ENCODE results near the gene STXBP5. TPM values are rescaled to one million over a fixed set of nuclear protein-coding genes. Genes with fewer than 3 reads are reported as not detected.

Gene STXBP5
- total RNA-seq, 1 donor from 2014 or later: 10.7 TPM

GRCh38 chr6:147347179-147347881, 143.1 kb downstream of the STXBP5 start:
- no peak overlapping the region for H3K27ac Mint-ChIP-seq (ENCODE audit: unreplicated experiment)
- TF ChIP-seq, protein P1, sequence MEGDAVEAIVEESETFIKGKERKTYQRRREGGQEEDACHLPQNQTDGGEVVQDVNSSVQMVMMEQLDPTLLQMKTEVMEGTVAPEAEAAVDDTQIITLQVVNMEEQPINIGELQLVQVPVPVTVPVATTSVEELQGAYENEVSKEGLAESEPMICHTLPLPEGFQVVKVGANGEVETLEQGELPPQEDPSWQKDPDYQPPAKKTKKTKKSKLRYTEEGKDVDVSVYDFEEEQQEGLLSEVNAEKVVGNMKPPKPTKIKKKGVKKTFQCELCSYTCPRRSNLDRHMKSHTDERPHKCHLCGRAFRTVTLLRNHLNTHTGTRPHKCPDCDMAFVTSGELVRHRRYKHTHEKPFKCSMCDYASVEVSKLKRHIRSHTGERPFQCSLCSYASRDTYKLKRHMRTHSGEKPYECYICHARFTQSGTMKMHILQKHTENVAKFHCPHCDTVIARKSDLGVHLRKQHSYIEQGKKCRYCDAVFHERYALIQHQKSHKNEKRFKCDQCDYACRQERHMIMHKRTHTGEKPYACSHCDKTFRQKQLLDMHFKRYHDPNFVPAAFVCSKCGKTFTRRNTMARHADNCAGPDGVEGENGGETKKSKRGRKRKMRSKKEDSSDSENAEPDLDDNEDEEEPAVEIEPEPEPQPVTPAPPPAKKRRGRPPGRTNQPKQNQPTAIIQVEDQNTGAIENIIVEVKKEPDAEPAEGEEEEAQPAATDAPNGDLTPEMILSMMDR (conservative IDR thresholded peaks at IDR 0.05): no peak
- no peaks in the 10 kb centered on the region for H3K4me1 Mint-ChIP-seq
- no peak overlapping the region for H3K4me3 Mint-ChIP-seq
- H3K36me3 Mint-ChIP-seq (ENCODE audit: low read depth): peaks cover 5% of the 10 kb centered on the region
- no peaks in the 10 kb centered on the region for H3K9me3 Mint-ChIP-seq
- DNase-seq (ENCODE audit: low read depth, low spot score): no peak
- no peaks in the 10 kb centered on the region for H3K27me3 Mint-ChIP-seq (ENCODE audit: low read depth)

- no peaks in the 10 kb centered on the region for H3K9me3 Mint-ChIP-seq
Observed at GRCh38 chr6:147347882-147348575, 143.8 kb downstream of the STXBP5 start.

GRCh38 chr6:147361311-147361981, 157.2 kb downstream of the STXBP5 start:
- no peak for DNase-seq (ENCODE audit: low read depth, low spot score)
- TF ChIP-seq, protein P1 (conservative IDR thresholded peaks at IDR 0.05): no peak
- Mint-ChIP-seq H3K27ac (ENCODE audit: unreplicated experiment) (no peak overlapping the region), H3K4me1 (no peaks in the 10 kb centered on the region), H3K36me3 (ENCODE audit: low read depth) (peaks cover 19% of the 10 kb centered on the region), H3K4me3 (no peak overlapping the region), H3K27me3 (ENCODE audit: low read depth) (no peaks in the 10 kb centered on the region), H3K9me3 (no peaks in the 10 kb centered on the region)

More at GRCh38 chr6:147347882-147348575, 143.8 kb downstream of the STXBP5 start:
- H3K36me3 Mint-ChIP-seq (ENCODE audit: low read depth): peaks cover 5% of the 10 kb centered on the region
- no peak overlapping the region for H3K27ac Mint-ChIP-seq (ENCODE audit: unreplicated experiment)
- H3K4me1 Mint-ChIP-seq: no peaks in the 10 kb centered on the region
- no peak overlapping the region for H3K4me3 Mint-ChIP-seq
- H3K27me3 Mint-ChIP-seq (ENCODE audit: low read depth): no peaks in the 10 kb centered on the region
- no peak for DNase-seq (ENCODE audit: low read depth, low spot score)
- TF ChIP-seq, protein P1 (conservative IDR thresholded peaks at IDR 0.05): no peak

GRCh38 chr6:147366290-147366689, 162.1 kb downstream of the STXBP5 start:
- DNase-seq (ENCODE audit: low read depth, low spot score): no peak
- H3K27me3 Mint-ChIP-seq (ENCODE audit: low read depth): no peaks in the 10 kb centered on the region

DNA sequence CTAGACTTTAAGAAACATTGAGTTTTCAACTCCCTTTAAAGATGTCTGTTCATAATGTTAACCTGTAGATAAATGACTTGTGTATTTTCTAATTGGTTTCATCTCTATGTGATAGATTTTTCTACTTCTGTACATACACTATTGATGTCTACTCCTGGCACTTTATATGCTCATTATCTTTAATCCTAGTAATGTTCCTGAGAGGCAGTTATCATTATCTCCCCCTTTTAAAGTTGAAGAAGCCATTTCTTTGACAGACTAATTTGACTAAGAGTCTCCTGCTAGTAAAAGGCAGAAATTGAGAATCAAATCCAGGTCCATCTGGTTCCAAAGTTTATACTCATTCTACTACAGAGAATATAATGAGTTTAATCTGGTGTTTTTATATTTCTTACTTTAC, 167.1 kb downstream of the STXBP5 start:
- TF ChIP-seq, protein P1 (conservative IDR thresholded peaks at IDR 0.05): no peak
- Mint-ChIP-seq H3K27ac (ENCODE audit: unreplicated experiment) (no peak overlapping the region), H3K36me3 (ENCODE audit: low read depth) (peaks cover 11% of the 10 kb centered on the region), H3K4me3 (no peak overlapping the region), H3K27me3 (ENCODE audit: low read depth) (no peaks in the 10 kb centered on the region), H3K4me1 (no peaks in the 10 kb centered on the region), H3K9me3 (peaks cover 4% of the 10 kb centered on the region)
- no peak for DNase-seq (ENCODE audit: low read depth, low spot score)

More at GRCh38 chr6:147366290-147366689, 162.1 kb downstream of the STXBP5 start:
- no peak overlapping the region for H3K27ac Mint-ChIP-seq (ENCODE audit: unreplicated experiment)
- H3K9me3 Mint-ChIP-seq: peaks cover 4% of the 10 kb centered on the region
- H3K4me3 Mint-ChIP-seq: no peak overlapping the region
- no peaks in the 10 kb centered on the region for H3K4me1 Mint-ChIP-seq
- TF ChIP-seq, protein P1 (conservative IDR thresholded peaks at IDR 0.05): no peak
- H3K36me3 Mint-ChIP-seq (ENCODE audit: low read depth): peaks cover 15% of the 10 kb centered on the region
